H7 (cell line): ENCODE measurements around the gene KDM4C. TPM values are rescaled to one million over a fixed set of nuclear protein-coding genes. Genes with fewer than 3 reads are reported as not detected.
"Not testable (repeated sequence)": the region's sequence is repeated elsewhere in the genome, so short reads cannot be mapped to it uniquely, and the experiment has no call there.

Experiments used
- DNase-seq: peaks from one replicate; pipeline ENCODE4 v3.0.0; 2012
- H3K27me3 ChIP-seq: 2 replicates; pipeline ENCODE4 v1.6.0; 2011; ENCODE audit warnings: mild to moderate bottlenecking, low read length; ENCODE audit not compliant: control insufficient read depth, insufficient read depth
- H3K36me3 ChIP-seq: replicated peaks from 2 replicates; pipeline ENCODE4 v1.5.1; 2011; ENCODE audit warnings: low read length; ENCODE audit not compliant: control insufficient read depth, insufficient read depth
- H3K4me3 ChIP-seq: 2 replicates; pipeline ENCODE4 v1.5.1; 2011; ENCODE audit warnings: low read depth, mild to moderate bottlenecking, control low read depth, low read length, moderate library complexity; ENCODE audit not compliant: insufficient read depth
- total RNA-seq: library from RNA; depleted of rRNA; stranded (reverse); fragments of >200 nt; shearing (Covaris generic); gene quantifications from 2 replicates; pipeline ENCODE4 v1.2.3, GENCODE V29; 2014

The KDM4C gene
- total RNA-seq, 1 experiment from 2014 or later: 20.9 TPM

GRCh38 chr9:6779417-6780241 is 21.9 kb downstream of the KDM4C start:
- H3K36me3 ChIP-seq: no peaks in the 10 kb centered on the region
- H3K4me3 ChIP-seq: no peak overlapping the region
- no peaks in the 10 kb centered on the region for H3K27me3 ChIP-seq
- no peak for DNase-seq

GRCh38 chr9:6780690-6781089 is 22.9 kb downstream of the KDM4C start:
- no peaks in the 10 kb centered on the region for H3K27me3 ChIP-seq
- no peak overlapping the region for H3K4me3 ChIP-seq
- no peak for DNase-seq
- H3K36me3 ChIP-seq: no peaks in the 10 kb centered on the region

- Histone ChIP-seq H3K36me3 (no peaks in the 10 kb centered on the region), H3K4me3 (no peak overlapping the region), H3K27me3 (no peaks in the 10 kb centered on the region)
- DNase-seq: no peak
These were observed 23.7 kb downstream of the KDM4C start for GRCh38 chr9:6781476-6781875.

- no peak overlapping the region for H3K4me3 ChIP-seq
- no peaks in the 10 kb centered on the region for H3K36me3 ChIP-seq
- H3K27me3 ChIP-seq: no peaks in the 10 kb centered on the region
- DNase-seq: no peak
These were observed 24.6 kb downstream of the KDM4C start for GRCh38 chr9:6782345-6782744.

GRCh38 chr9:6782981-6783380 is 25.2 kb downstream of the KDM4C start:
- H3K4me3 ChIP-seq: no peak overlapping the region
- no peaks in the 10 kb centered on the region for H3K27me3 ChIP-seq
- no peak for DNase-seq
- no peaks in the 10 kb centered on the region for H3K36me3 ChIP-seq

DNA sequence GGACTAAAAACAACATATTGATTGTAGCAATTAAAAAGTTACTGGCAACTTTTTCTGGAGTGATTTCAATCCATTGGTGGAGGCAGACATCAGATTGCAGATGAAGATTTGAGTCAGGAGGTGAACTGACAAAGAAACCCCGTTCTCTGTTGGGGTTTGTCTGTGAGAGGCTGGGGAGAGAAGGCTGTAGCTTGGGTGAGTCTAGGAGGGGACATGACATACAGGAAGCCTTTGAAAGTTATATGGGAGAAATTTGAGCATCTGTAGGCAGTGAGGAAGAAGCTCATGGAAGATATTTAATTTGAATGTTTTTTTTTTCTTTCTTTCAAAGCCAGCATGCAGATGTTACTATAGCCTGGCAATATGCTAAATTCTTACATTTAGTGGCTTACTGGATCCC is 26.0 kb downstream of the KDM4C start:
- Histone ChIP-seq H3K4me3 (no peak overlapping the region), H3K36me3 (no peaks in the 10 kb centered on the region), H3K27me3 (no peaks in the 10 kb centered on the region)
- no peak for DNase-seq

DNA sequence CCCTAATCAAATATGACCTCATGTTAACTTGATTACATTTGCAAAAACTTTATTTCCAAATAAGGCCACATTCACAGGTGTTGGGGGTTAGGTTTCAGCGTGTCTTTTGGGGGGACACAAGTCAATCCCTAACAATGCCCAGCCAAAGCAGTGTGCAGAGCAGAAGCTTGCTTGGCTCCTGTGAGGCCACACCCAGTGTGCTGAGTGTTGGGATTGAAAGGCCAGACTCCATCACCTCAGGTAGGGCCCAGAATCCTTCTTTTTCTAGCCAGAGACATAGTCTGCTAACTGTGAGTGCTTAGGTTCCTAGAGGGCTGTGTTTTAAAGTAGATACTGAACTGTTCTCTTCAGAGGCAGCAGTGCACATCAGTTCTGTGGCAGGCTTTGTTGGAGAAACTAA is 27.9 kb downstream of the KDM4C start:
- Histone ChIP-seq H3K27me3 (no peaks in the 10 kb centered on the region), H3K36me3 (no peaks in the 10 kb centered on the region), H3K4me3 (no peak overlapping the region)
- DNase-seq: no peak

DNA sequence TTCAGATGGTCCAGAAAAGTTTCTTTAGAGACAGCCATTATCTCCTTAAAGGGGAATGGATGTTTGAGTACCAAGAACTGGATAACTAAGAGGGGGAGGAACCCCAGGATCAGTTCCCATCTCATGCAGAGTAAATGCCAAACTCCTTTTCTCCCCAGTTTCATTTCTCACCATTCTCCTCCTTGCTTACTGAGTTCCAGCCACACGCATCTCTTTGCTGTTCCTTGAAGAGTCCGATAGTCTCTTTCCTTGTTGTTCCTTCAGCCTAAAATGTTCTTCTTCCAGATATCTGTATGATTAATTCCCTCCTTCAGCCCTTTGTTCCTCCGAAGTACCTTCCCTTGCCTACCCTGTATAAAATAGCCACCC is 30.0 kb downstream of the KDM4C start:
- no peak overlapping the region for H3K4me3 ChIP-seq
- H3K27me3 ChIP-seq: no peaks in the 10 kb centered on the region
- no peaks in the 10 kb centered on the region for H3K36me3 ChIP-seq
- no peak for DNase-seq

GRCh38 chr9:6788162-6789016 is 30.6 kb downstream of the KDM4C start:
- peak; percentile 38 for DNase-seq
- H3K27me3 ChIP-seq: no peaks in the 10 kb centered on the region
- H3K36me3 ChIP-seq: no peaks in the 10 kb centered on the region
- H3K4me3 ChIP-seq: no peak overlapping the region

DNA sequence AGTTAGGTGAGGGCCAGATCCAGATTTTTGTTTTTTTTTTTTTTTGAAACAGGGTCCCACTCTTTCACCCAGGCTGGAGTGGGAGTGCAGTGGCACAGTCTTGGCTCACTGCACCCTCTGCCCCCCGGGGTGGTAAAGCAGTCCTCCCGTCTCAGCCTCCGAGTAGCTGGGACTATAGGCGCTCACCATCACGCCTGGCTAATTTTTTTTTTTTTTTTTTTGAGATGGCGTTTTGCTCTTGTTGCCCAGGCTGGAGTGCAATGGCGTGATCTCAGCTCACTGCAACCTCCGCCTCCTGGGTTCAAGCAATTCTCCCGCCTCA is 31.2 kb downstream of the KDM4C start:
- not testable (repeated sequence) for DNase-seq, H3K4me3 ChIP-seq, H3K27me3 ChIP-seq, H3K36me3 ChIP-seq

DNA sequence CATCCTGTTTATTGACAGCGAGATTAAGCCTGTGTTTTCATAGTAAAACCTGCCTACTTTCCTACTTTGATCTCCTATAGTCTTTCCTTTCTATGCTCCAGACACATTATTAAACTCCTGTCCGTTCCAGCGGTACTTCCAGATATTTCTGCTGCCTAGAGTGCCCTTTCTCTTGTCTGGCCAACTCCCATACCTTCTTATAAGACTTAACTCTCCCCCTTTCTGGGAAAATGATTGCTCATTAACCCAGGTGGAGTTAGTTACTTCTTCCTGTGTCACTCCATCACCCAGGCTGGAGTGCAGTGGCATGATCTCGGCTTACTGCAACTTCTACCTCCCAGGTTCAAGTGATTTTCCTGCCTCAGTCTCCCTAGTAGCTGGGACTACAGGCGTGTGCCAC is 33.1 kb downstream of the KDM4C start:
- no peak for DNase-seq
- no peaks in the 10 kb centered on the region; the same call in 1 of the 2 replicates for H3K36me3 ChIP-seq
- no peak overlapping the region for H3K4me3 ChIP-seq
- H3K27me3 ChIP-seq: no peaks in the 10 kb centered on the region

DNA sequence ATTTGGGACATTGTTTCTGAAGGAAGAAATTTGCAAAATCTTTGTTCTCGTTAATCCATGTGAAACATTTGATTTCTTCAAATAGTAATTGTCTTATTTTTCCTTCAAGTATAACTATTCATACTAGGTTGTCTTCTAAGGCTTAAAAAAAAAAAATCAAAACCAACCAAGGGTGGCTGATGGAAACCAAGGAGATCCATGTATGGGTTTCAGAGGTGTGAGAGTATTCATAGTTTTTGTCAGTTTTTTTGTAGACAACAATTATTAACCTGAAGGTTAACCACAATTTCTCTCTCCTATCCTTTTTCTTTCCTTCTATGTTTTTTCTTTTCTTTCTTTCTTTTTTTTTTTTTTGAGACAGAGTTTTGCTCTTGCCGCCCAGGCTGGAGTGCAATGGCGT is 35.4 kb downstream of the KDM4C start:
- Histone ChIP-seq H3K36me3 (no peaks in the 10 kb centered on the region; the same call in 1 of the 2 replicates), H3K27me3 (no peaks in the 10 kb centered on the region), H3K4me3 (no peak overlapping the region)
- DNase-seq: no peak

DNA sequence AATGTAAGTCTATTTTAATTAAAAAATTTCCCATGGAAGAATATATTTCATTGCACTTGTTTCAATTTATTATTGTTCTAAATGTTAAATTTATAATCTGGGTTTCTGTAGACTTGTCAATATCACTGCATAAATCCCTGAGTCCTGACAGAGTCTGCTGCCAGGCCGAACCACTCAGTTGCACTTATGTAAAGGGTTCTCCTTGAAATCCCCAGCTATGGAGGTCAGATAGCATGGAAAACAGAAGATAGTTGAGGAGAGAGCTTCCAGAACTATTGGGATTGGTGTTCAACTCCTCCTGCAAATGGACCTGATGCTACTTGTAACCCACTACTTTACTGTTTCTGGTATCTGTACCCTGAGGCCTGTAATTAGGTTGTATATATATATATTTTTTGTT is 37.2 kb downstream of the KDM4C start:
- Histone ChIP-seq H3K27me3 (no peaks in the 10 kb centered on the region), H3K36me3 (no peaks in the 10 kb centered on the region; the same call in 1 of the 2 replicates), H3K4me3 (no peak overlapping the region)
- no peak for DNase-seq

GRCh38 chr9:6802926-6803325 is 45.2 kb downstream of the KDM4C start:
- H3K27me3 ChIP-seq: no peaks in the 10 kb centered on the region
- no peak overlapping the region for H3K4me3 ChIP-seq
- H3K36me3 ChIP-seq: peaks cover 2% of the 10 kb centered on the region
- no peak for DNase-seq

- Histone ChIP-seq H3K36me3 (peaks cover 2% of the 10 kb centered on the region), H3K4me3 (no peak overlapping the region), H3K27me3 (no peaks in the 10 kb centered on the region)
- no peak for DNase-seq
These were observed 47.8 kb downstream of the KDM4C start for GRCh38 chr9:6805532-6805931.
